Measurements from ENCODE around the gene ABLIM1. TPM values are rescaled to one million over a fixed set of nuclear protein-coding genes. Genes with fewer than 3 reads are reported as not detected.

ABLIM1 gene
- polyA plus RNA-seq, 1 donor from 2014 or later: 10.1 TPM

GRCh38 chr10:114386452-114386851 is 271.6 kb downstream of the ABLIM1 start:
- no peak overlapping the region for H3K9ac ChIP-seq (ENCODE audit: low read length)

GRCh38 chr10:114385557-114385956 is 272.5 kb downstream of the ABLIM1 start:
- no peaks in the 10 kb centered on the region for H3K9me3 ChIP-seq (ENCODE audit: low read length)
- no peaks in the 10 kb centered on the region for H3K9me2 ChIP-seq (ENCODE audit: insufficient read depth, low read length)
- H3K36me3 ChIP-seq (ENCODE audit: insufficient read depth, low read length): no peaks in the 10 kb centered on the region
- no peak overlapping the region for H2AFZ ChIP-seq (ENCODE audit: low read depth, low read length)
- H3K27me3 ChIP-seq (ENCODE audit: insufficient read depth, low read depth, low read length): no peaks in the 10 kb centered on the region
- no peak overlapping the region for H3K4me2 ChIP-seq (ENCODE audit: low read length)
- no peaks in the 10 kb centered on the region for H3F3A ChIP-seq (ENCODE audit: insufficient read depth, low read length, poor library complexity, severe bottlenecking)
- no peaks in the 10 kb centered on the region for H3K79me2 ChIP-seq (replicated peaks; ENCODE audit: insufficient read depth, low read length)
- no peak overlapping the region for H3K9ac ChIP-seq (ENCODE audit: low read length)
- no peak overlapping the region for H3K4me3 ChIP-seq (ENCODE audit: low read length)
- no peak for TF ChIP-seq CTCF (IDR thresholded peaks at IDR 0.05; ENCODE audit: poor library complexity, severe bottlenecking)
- no peak for TF ChIP-seq POLR2AphosphoS5 (IDR thresholded peaks at IDR 0.05)
- no peak for TF ChIP-seq MXI1 (conservative IDR thresholded peaks at IDR 0.05; ENCODE audit: poor library complexity, severe bottlenecking)
- no peak for TF ChIP-seq EP300 (conservative IDR thresholded peaks at IDR 0.05; ENCODE audit: poor library complexity, severe bottlenecking)
- TF ChIP-seq RAD21 (conservative IDR thresholded peaks at IDR 0.05): no peak
- no peak for TF ChIP-seq TAF1 (IDR thresholded peaks at IDR 0.05; ENCODE audit: low read depth)
- TF ChIP-seq EZH2 (IDR thresholded peaks at IDR 0.05; ENCODE audit: borderline replicate concordance, insufficient read depth, low read length, poor library complexity, severe bottlenecking): no peak
- no peak for TF ChIP-seq SMC3 (conservative IDR thresholded peaks at IDR 0.05; ENCODE audit: poor library complexity)
- no peak for TF ChIP-seq REST (IDR thresholded peaks at IDR 0.05; ENCODE audit: borderline replicate concordance)
- H4K20me1 ChIP-seq (ENCODE audit: insufficient read depth): no peaks in the 10 kb centered on the region
- no peak overlapping the region for H3K27ac ChIP-seq (ENCODE audit: low read length)

More at GRCh38 chr10:114386452-114386851, 271.6 kb downstream of the ABLIM1 start:
- H2AFZ ChIP-seq (ENCODE audit: low read depth, low read length): no peak overlapping the region
- H3K4me2 ChIP-seq (ENCODE audit: low read length): no peak overlapping the region
- H3K27me3 ChIP-seq (ENCODE audit: insufficient read depth, low read depth, low read length): no peaks in the 10 kb centered on the region
- H3F3A ChIP-seq (ENCODE audit: insufficient read depth, low read length, poor library complexity, severe bottlenecking): no peaks in the 10 kb centered on the region
- H4K20me1 ChIP-seq (ENCODE audit: insufficient read depth): no peaks in the 10 kb centered on the region
- no peaks in the 10 kb centered on the region for H3K79me2 ChIP-seq (replicated peaks; ENCODE audit: insufficient read depth, low read length)
- H3K4me3 ChIP-seq (ENCODE audit: low read length): no peak overlapping the region
- no peaks in the 10 kb centered on the region for H3K9me3 ChIP-seq (ENCODE audit: low read length)
- TF ChIP-seq EZH2 (IDR thresholded peaks at IDR 0.05; ENCODE audit: borderline replicate concordance, insufficient read depth, low read length, poor library complexity, severe bottlenecking): no peak
- TF ChIP-seq EP300 (conservative IDR thresholded peaks at IDR 0.05; ENCODE audit: poor library complexity, severe bottlenecking): no peak
- TF ChIP-seq CTCF (IDR thresholded peaks at IDR 0.05; ENCODE audit: poor library complexity, severe bottlenecking): no peak
- no peak for TF ChIP-seq RAD21 (conservative IDR thresholded peaks at IDR 0.05)
- H3K27ac ChIP-seq (ENCODE audit: low read length): no peak overlapping the region
- H3K36me3 ChIP-seq (ENCODE audit: insufficient read depth, low read length): no peaks in the 10 kb centered on the region
- H3K9me2 ChIP-seq (ENCODE audit: insufficient read depth, low read length): no peaks in the 10 kb centered on the region
